Spleen (tissue), 11 donors: ENCODE measurements around the gene C16orf89. TPM values are rescaled to one million over a fixed set of nuclear protein-coding genes. Genes with fewer than 3 reads are reported as not detected.

ENCODE experiments used
- DNase-seq: peaks from one replicate; pipeline ENCODE4 v3.0.0-alpha.2; 2020
- H3K27ac ChIP-seq, 8 donors: fragments of 200-600 bp; sonication (generic) in 7 of 8; 1 replicate in 4 of 8; 2 replicates in 4 of 8; pipeline versions ENCODE4 v1.5.0 to v1.8.0; 2016 to 2021; ENCODE audit warnings: inconsistent platforms in 4 of 8, mild to moderate bottlenecking in 4 of 8, moderate library complexity in 1 of 8
- H3K27me3 ChIP-seq, 7 donors: fragments of 200-600 bp; sonication (generic) in 6 of 7; replicated peaks in 1 of 7; 1 replicate in 4 of 7; 2 replicates in 3 of 7; pipeline versions ENCODE4 v1.5.0 to v1.8.0; 2016 to 2021; ENCODE audit warnings: inconsistent platforms in 3 of 7, mild to moderate bottlenecking in 1 of 7
- H3K36me3 ChIP-seq, 6 donors: fragments of 200-600 bp; sonication (generic) in 5 of 6; 1 replicate in 4 of 6; 2 replicates in 2 of 6; pipeline versions ENCODE4 v1.5.0 to v1.8.0; 2016 to 2021; ENCODE audit warnings: inconsistent platforms in 2 of 6
- H3K4me1 ChIP-seq, 6 donors: fragments of 200-600 bp; sonication (generic) in 5 of 6; 1 replicate in 3 of 6; 2 replicates in 3 of 6; pipeline versions ENCODE4 v1.5.0 to v1.8.0; 2016 to 2021; ENCODE audit warnings: inconsistent platforms in 3 of 6
- H3K4me3 ChIP-seq, 8 donors: fragments of 200-600 bp; sonication (generic) in 7 of 8; 1 replicate in 4 of 8; 2 replicates in 4 of 8; pipeline versions ENCODE4 v1.5.0 to v1.8.0; 2016 to 2021; ENCODE audit warnings: inconsistent platforms in 4 of 8, mild to moderate bottlenecking in 4 of 8, moderate library complexity in 2 of 8
- H3K9me3 ChIP-seq, 8 donors: fragments of 200-600 bp; sonication (generic) in 7 of 8; 1 replicate in 4 of 8; 2 replicates in 4 of 8; pipeline versions ENCODE4 v1.5.0 to v1.8.0; 2016 to 2021; ENCODE audit warnings: inconsistent platforms in 4 of 8
- CTCF ChIP-seq, 11 experiments: fragments of 200-600 bp in 7 of 11; fragments of 450-650 bp in 4 of 11; sonication (generic) in 4 of 11; IDR thresholded peaks in 8 of 11; conservative IDR thresholded peaks in 3 of 11; 1 replicate in 7 of 11; 2 replicates in 4 of 11; pipeline versions ENCODE4 v1.4.0 to v1.8.0; 2016 to 2021; ENCODE audit warnings: antibody characterized with exemption in 11 of 11, inconsistent platforms in 4 of 11, mild to moderate bottlenecking in 1 of 11
- POLR2A ChIP-seq, 3 donors: fragments of 450-650 bp; IDR thresholded peaks; one replicate each; pipeline ENCODE4 v1.5.1; 2017; ENCODE audit warnings: antibody characterized with exemption in 3 of 3, mild to moderate bottlenecking in 1 of 3
- POLR2AphosphoS5 ChIP-seq, 3 donors: sonication (generic); formaldehyde crosslinking; IDR thresholded peaks; one replicate each; pipeline ENCODE4 v1.5.1; 2017; ENCODE audit warnings: antibody characterized with exemption in 3 of 3
- WGBS, 5 donors: extraction: QIAGEN DNeasy Blood & Tissue Kit in 3 of 5; methylation state at CpG; one replicate each; pipeline versions ENCODE4 v1.1.5 to v1.1.7; 2013 to 2018; 5-methylcytosine and 5-hydroxymethylcytosine counted together
- intact Hi-C: fragments of 100-400 bp; cut with DNase I; formaldehyde crosslinking; loops from one replicate; pipeline ENCODE4 v1.15.0; 2023; ENCODE audit warnings: low total_unique reads
- polyA plus RNA-seq, 3 donors: library from polyadenylated mRNA; stranded (reverse); fragments of 200-250 nt; gene quantifications; one replicate each; pipeline ENCODE4 v1.2.1, GENCODE V29; 2013
- total RNA-seq, 7 donors: library from RNA; depleted of rRNA in 3 of 7; stranded (reverse); fragments of >200 nt in 3 of 7; fragmentation: NEBNext Ultra II Directional in 4 of 7; extraction: Animal tissue kit (Norgen Biotek cat#: 25700) in 4 of 7; gene quantifications; one replicate each; pipeline versions ENCODE4 v1.1.0 to v1.2.1, GENCODE V29; 2016 to 2021
- donor health status: healthy with polysubstance abuse.
- donor health status: DM: no; HTN: no; CAD: no; lungs with moderate emphysema.
- donor health status: DM: no; HTN: no; CAD: no.
- donor health status: Bipolar disorder and iron deficiency.
- donor health status: healthy.
- donor health status: DM: no; HTN: no; CAD: no.
- donor health status: DM: yes; HTN: yes; CAD: no.

The C16orf89 gene
- total and polyA plus RNA-seq, 10 donors = 0.34 to 5.7 (median 1.7) TPM; not detected in 1

GRCh38 chr16:5003211-5003610, 62.5 kb downstream of the C16orf89 start:
- intact Hi-C loops = no loop called here
- peak; percentile 63 for DNase-seq
- WGBS, 5 donors = 82 to 94% (median 85%) methylated on average over 10 to 12 of the region's 12 CpGs

GRCh38 chr16:5002699-5003143, 63.0 kb downstream of the C16orf89 start:
- Histone ChIP-seq H3K36me3 (no peaks in the 10 kb centered on the region), H3K4me3 (no peak overlapping the region), H3K4me1 (no peaks in the 10 kb centered on the region), H3K27me3 (peaks cover 0 to 30% (median 0%) of the 10 kb centered on the region in 7 donors), H3K27ac (no peak overlapping the region), H3K9me3 (no peaks in the 10 kb centered on the region)
- DNase-seq = no peak
- WGBS, 5 donors = 64 to 90% (median 76%) methylated on average over 3 of the region's 3 CpGs
- TF ChIP-seq POLR2AphosphoS5 (IDR thresholded peaks at IDR 0.05) (no peak), CTCF (IDR thresholded peaks at IDR 0.05 in 8 of 11, conservative IDR thresholded peaks at IDR 0.05 in 3 of 11) (no peak), POLR2A (IDR thresholded peaks at IDR 0.05) (no peak)
- intact Hi-C loops = no loop called here

More at GRCh38 chr16:5003211-5003610, 62.5 kb downstream of the C16orf89 start:
- Histone ChIP-seq H3K36me3 (no peaks in the 10 kb centered on the region), H3K4me1 (no peaks in the 10 kb centered on the region), H3K27me3 (peaks cover 0 to 33% (median 0%) of the 10 kb centered on the region in 7 donors), H3K9me3 (no peaks in the 10 kb centered on the region), H3K4me3 (no peak overlapping the region), H3K27ac (no peak overlapping the region)
- no peak for TF ChIP-seq POLR2AphosphoS5 (IDR thresholded peaks at IDR 0.05)
- TF ChIP-seq POLR2A (IDR thresholded peaks at IDR 0.05) = no peak
- TF ChIP-seq CTCF (IDR thresholded peaks at IDR 0.05 in 8 of 11, conservative IDR thresholded peaks at IDR 0.05 in 3 of 11) = no peak

- WGBS, 5 donors = 66 to 76% (median 70%) methylated on average over 6 of the region's 6 CpGs
- no peak for TF ChIP-seq CTCF (IDR thresholded peaks at IDR 0.05 in 8 of 11, conservative IDR thresholded peaks at IDR 0.05 in 3 of 11)
- no peak for TF ChIP-seq POLR2AphosphoS5 (IDR thresholded peaks at IDR 0.05)
- no peak for TF ChIP-seq POLR2A (IDR thresholded peaks at IDR 0.05)
- Histone ChIP-seq H3K4me1 (no peaks in the 10 kb centered on the region), H3K27ac (no peak overlapping the region), H3K36me3 (no peaks in the 10 kb centered on the region), H3K9me3 (no peaks in the 10 kb centered on the region), H3K4me3 (no peak overlapping the region), H3K27me3 (peaks cover 0 to 34% (median 0%) of the 10 kb centered on the region in 7 donors)
- intact Hi-C loops = no loop called here
- no peak for DNase-seq
These were observed 63.8 kb downstream of the C16orf89 start for GRCh38 chr16:5001986-5002385.

- peak; percentile 31 for DNase-seq
- TF ChIP-seq POLR2AphosphoS5 (IDR thresholded peaks at IDR 0.05) (no peak), CTCF (IDR thresholded peaks at IDR 0.05 in 8 of 11, conservative IDR thresholded peaks at IDR 0.05 in 3 of 11) (no peak), POLR2A (IDR thresholded peaks at IDR 0.05) (no peak)
- Histone ChIP-seq H3K4me1 (no peaks in the 10 kb centered on the region), H3K36me3 (no peaks in the 10 kb centered on the region), H3K9me3 (no peaks in the 10 kb centered on the region), H3K27me3 (peaks cover 0 to 38% (median 0%) of the 10 kb centered on the region in 7 donors), H3K27ac (no peak overlapping the region), H3K4me3 (no peak overlapping the region)
- WGBS, 5 donors = 22 to 34% (median 28%) methylated on average over 7 of the region's 7 CpGs
- intact Hi-C loops = no loop called here
These were observed 64.2 kb downstream of the C16orf89 start for GRCh38 chr16:5001571-5001970.
